Mesenchymal stem cell (in vitro differentiated cells and primary cell): ENCODE data around the gene GJD3. TPM values are rescaled to one million over a fixed set of nuclear protein-coding genes. Genes with fewer than 3 reads are reported as not detected.
"Not testable (repeated sequence)": the region's sequence is repeated elsewhere in the genome, so short reads cannot be mapped to it uniquely, and the experiment has no call there.

ENCODE experiments used
- DNase-seq: peaks from one replicate; pipeline ENCODE4 v3.0.0-alpha.2; 2013
- H2AFZ ChIP-seq: one replicate; pipeline ENCODE4 v1.6.1; 2013; ENCODE audit warnings: low read depth, mild to moderate bottlenecking, control low read depth, inconsistent platforms, low read length, moderate library complexity
- H2AK5ac ChIP-seq: 2 replicates; pipeline ENCODE4 v1.6.1; 2013; ENCODE audit warnings: low read length, moderate library complexity, mild to moderate bottlenecking, inconsistent platforms; ENCODE audit not compliant: severe bottlenecking
- H2BK120ac ChIP-seq: one replicate; pipeline ENCODE4 v1.6.1; 2013; ENCODE audit warnings: low read depth, mild to moderate bottlenecking, inconsistent platforms, low read length, moderate library complexity
- H2BK12ac ChIP-seq, 2 experiments: one replicate each; pipeline ENCODE4 v1.6.1; 2013; ENCODE audit warnings: inconsistent platforms in 2 of 2, low read length in 2 of 2, mild to moderate bottlenecking in 2 of 2, moderate library complexity in 2 of 2, control low read depth in 1 of 2
- H2BK15ac ChIP-seq: one replicate; pipeline ENCODE4 v1.6.1; 2013; ENCODE audit warnings: mild to moderate bottlenecking, low read depth, inconsistent platforms; ENCODE audit not compliant: poor library complexity, severe bottlenecking
- H2BK5ac ChIP-seq: 2 replicates; pipeline ENCODE4 v1.6.1; 2013; ENCODE audit warnings: low read depth, mild to moderate bottlenecking, low read length, control low read depth, inconsistent platforms; ENCODE audit not compliant: poor library complexity, severe bottlenecking
- H3K14ac ChIP-seq, 2 experiments: one replicate each; pipeline ENCODE4 v1.6.1; 2013; ENCODE audit warnings: inconsistent platforms in 2 of 2, low read length in 2 of 2, control low read depth in 1 of 2, mild to moderate bottlenecking in 1 of 2, moderate library complexity in 1 of 2
- H3K18ac ChIP-seq, 2 experiments: one replicate each; pipeline ENCODE4 v1.6.1; 2013; ENCODE audit warnings: inconsistent platforms in 2 of 2, low read length in 2 of 2, control low read depth in 1 of 2, low read depth in 1 of 2, mild to moderate bottlenecking in 1 of 2
- H3K23ac ChIP-seq, 2 experiments: one replicate each; pipeline ENCODE4 v1.6.1; 2013; ENCODE audit warnings: inconsistent platforms in 2 of 2, low read length in 2 of 2, mild to moderate bottlenecking in 2 of 2, moderate library complexity in 2 of 2, control low read depth in 1 of 2
- H3K27ac ChIP-seq: 2 replicates; pipeline ENCODE4 v1.5.1; 2013; ENCODE audit warnings: mild to moderate bottlenecking, moderate library complexity, low read length, control low read depth, inconsistent platforms; ENCODE audit not compliant: poor library complexity, severe bottlenecking
- H3K27me3 ChIP-seq, 2 experiments: 2 replicates each; pipeline versions ENCODE4 v1.6.1 to v1.7.0; 2013; ENCODE audit warnings: low read length in 2 of 2, mild to moderate bottlenecking in 2 of 2, moderate library complexity in 2 of 2, control low read depth in 1 of 2, inconsistent platforms in 1 of 2; ENCODE audit not compliant: control insufficient read depth in 1 of 2, insufficient read depth in 1 of 2
- H3K36me3 ChIP-seq, 2 experiments: 2 replicates each; pipeline versions ENCODE4 v1.6.1 to v1.7.0; 2013; ENCODE audit warnings: low read length in 2 of 2, control low read depth in 1 of 2, inconsistent platforms in 1 of 2, low read depth in 1 of 2, mild to moderate bottlenecking in 1 of 2; ENCODE audit not compliant: insufficient read depth in 2 of 2, control insufficient read depth in 1 of 2
- H3K4ac ChIP-seq, 2 experiments: one replicate each; pipeline ENCODE4 v1.6.1; 2013; ENCODE audit warnings: inconsistent platforms in 2 of 2, low read length in 2 of 2, mild to moderate bottlenecking in 2 of 2, moderate library complexity in 2 of 2, control low read depth in 1 of 2, low read depth in 1 of 2
- H3K4me1 ChIP-seq: 2 replicates; pipeline ENCODE4 v1.6.1; 2013; ENCODE audit warnings: low read depth, low read length, control low read depth; ENCODE audit not compliant: control insufficient read depth, insufficient read depth
- H3K4me2 ChIP-seq: 2 replicates; pipeline ENCODE4 v1.6.1; 2013; ENCODE audit warnings: low read length, mild to moderate bottlenecking, inconsistent platforms; ENCODE audit not compliant: poor library complexity, severe bottlenecking
- H3K4me3 ChIP-seq, 2 experiments: 2 replicates each; pipeline versions ENCODE4 v1.5.1 to v1.7.0; 2013; ENCODE audit warnings: low read length in 2 of 2, mild to moderate bottlenecking in 2 of 2, control low read depth in 1 of 2, low read depth in 1 of 2; ENCODE audit not compliant: insufficient read depth in 1 of 2
- H3K79me1 ChIP-seq: replicated peaks from 2 replicates; pipeline ENCODE4 v1.6.1; 2013; ENCODE audit warnings: mild to moderate bottlenecking, control low read depth, low read length, inconsistent platforms; ENCODE audit not compliant: poor library complexity, severe bottlenecking
- H3K9ac ChIP-seq: 2 replicates; pipeline ENCODE4 v1.7.0; 2013; ENCODE audit warnings: mild to moderate bottlenecking, low read length, moderate library complexity
- H3K9me3 ChIP-seq: 2 replicates; pipeline ENCODE4 v1.7.0; 2013; ENCODE audit warnings: mild to moderate bottlenecking, low read length; ENCODE audit not compliant: control insufficient read depth
- H4K8ac ChIP-seq: one replicate; pipeline ENCODE4 v1.6.1; 2013; ENCODE audit warnings: inconsistent platforms, mild to moderate bottlenecking, low read length, moderate library complexity
- H4K91ac ChIP-seq: one replicate; pipeline ENCODE4 v1.6.1; 2013; ENCODE audit warnings: mild to moderate bottlenecking, low read length, inconsistent platforms
- WGBS: methylation state at CpG from one replicate; pipeline ENCODE4 v1.1.7; 2013; ENCODE audit warnings: mixed read lengths; 5-methylcytosine and 5-hydroxymethylcytosine counted together
- polyA plus RNA-seq, 2 experiments: library from polyadenylated mRNA; stranded (reverse); fragments of 200-250 nt; gene quantifications; one replicate each; pipeline ENCODE4 v1.2.3, GENCODE V29; 2013

The GJD3 gene, protein sequence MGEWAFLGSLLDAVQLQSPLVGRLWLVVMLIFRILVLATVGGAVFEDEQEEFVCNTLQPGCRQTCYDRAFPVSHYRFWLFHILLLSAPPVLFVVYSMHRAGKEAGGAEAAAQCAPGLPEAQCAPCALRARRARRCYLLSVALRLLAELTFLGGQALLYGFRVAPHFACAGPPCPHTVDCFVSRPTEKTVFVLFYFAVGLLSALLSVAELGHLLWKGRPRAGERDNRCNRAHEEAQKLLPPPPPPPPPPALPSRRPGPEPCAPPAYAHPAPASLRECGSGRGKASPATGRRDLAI
- 0.44 TPM for polyA plus RNA-seq (2013, experiment 1 of 2)
- polyA plus RNA-seq (2013, experiment 2 of 2): 0.29 TPM

- Histone ChIP-seq H3K4me2 (peak within 1 kb of the TSS; percentile 95), H4K91ac (no peak within 1 kb of the TSS), H4K8ac (peak within 1 kb of the TSS; percentile 51), H2BK15ac (peak within 1 kb of the TSS; percentile 37), H3K36me3 (peaks cover 0 to 4% of the 10 kb centered on the region in 2 experiments), H2BK120ac (no peak within 1 kb of the TSS), H2BK5ac (no peak within 1 kb of the TSS), H3K27me3 (no peaks in the 10 kb centered on the region), H3K14ac (peak within 1 kb of the TSS in 1 of 2 experiments; percentile 23), H3K23ac (no peak within 1 kb of the TSS), H2AK5ac (no peak within 1 kb of the TSS), H3K18ac (peak within 1 kb of the TSS in 1 of 2 experiments; percentile 28), H3K27ac (no peak within 1 kb of the TSS), H3K4me1 (peaks cover 27% of the 10 kb centered on the region), H3K4me3 (peak within 1 kb of the TSS; percentile 73 to 80), H2AFZ (no peak within 1 kb of the TSS), H3K4ac (no peak within 1 kb of the TSS), H3K79me1 (peaks cover 5% of the 10 kb centered on the region), H3K9me3 (no peaks in the 10 kb centered on the region), H3K9ac (peak within 1 kb of the TSS; percentile 62), H2BK12ac (no peak within 1 kb of the TSS)
- DNase-seq: no peak
- 47% methylated on average over 19 of the region's 22 CpGs for WGBS
Observed at GRCh38 chr17:40364121-40364861, at the start of gene GJD3. GJD3 (minus strand) TSS chr17:40364737; CDS start chr17:40363815, 922 bp downstream.

GRCh38 chr17:40414312-40414711 is 49.8 kb upstream of the GJD3 start:
- not testable (repeated sequence) for H3K4ac ChIP-seq, H2AFZ ChIP-seq, H2BK15ac ChIP-seq, H3K36me3 ChIP-seq, H3K23ac ChIP-seq, H3K14ac ChIP-seq, DNase-seq, H3K79me1 ChIP-seq, H3K9me3 ChIP-seq, H3K18ac ChIP-seq, H3K4me3 ChIP-seq, H2BK5ac ChIP-seq, H4K91ac ChIP-seq, H4K8ac ChIP-seq, H2BK12ac ChIP-seq, H3K4me1 ChIP-seq, H3K27ac ChIP-seq, H2BK120ac ChIP-seq, H2AK5ac ChIP-seq, H3K4me2 ChIP-seq, H3K27me3 ChIP-seq
- 83% methylated on average over 4 of the region's 4 CpGs for WGBS
- H3K9ac ChIP-seq: peak overlapping the region; percentile 91

DNA sequence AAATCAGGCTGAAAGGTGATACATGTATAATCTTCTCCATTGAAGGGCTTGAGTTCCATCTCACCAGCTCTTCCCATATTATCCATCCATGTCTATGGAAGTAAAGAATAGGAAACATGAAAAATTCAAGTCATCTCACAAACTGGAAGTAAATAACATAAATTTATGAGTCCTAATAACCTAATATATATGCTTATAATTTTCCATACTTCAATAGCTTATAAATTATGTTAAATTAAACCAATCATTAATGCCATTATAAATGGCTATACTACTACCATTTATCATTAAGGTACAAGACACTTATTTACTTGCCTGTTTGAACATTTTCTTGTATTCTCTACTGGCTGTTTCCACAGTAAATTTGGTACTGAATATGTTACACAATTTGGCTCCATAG is 48.3 kb upstream of the GJD3 start:
- Histone ChIP-seq H2AFZ (no peak overlapping the region), H4K8ac (no peak overlapping the region), H3K27ac (no peak overlapping the region), H3K27me3 (no peaks in the 10 kb centered on the region), H3K14ac (no peak overlapping the region), H3K79me1 (peaks cover 7% of the 10 kb centered on the region), H2BK120ac (no peak overlapping the region), H3K9ac (no peak overlapping the region), H2BK5ac (no peak overlapping the region), H3K4me3 (no peak overlapping the region), H2AK5ac (no peak overlapping the region), H3K18ac (no peak overlapping the region), H3K23ac (no peak overlapping the region), H4K91ac (no peak overlapping the region), H2BK15ac (no peak overlapping the region), H3K4me2 (no peak overlapping the region), H3K4ac (no peak overlapping the region), H2BK12ac (no peak overlapping the region), H3K9me3 (no peaks in the 10 kb centered on the region), H3K4me1 (no peaks in the 10 kb centered on the region), H3K36me3 (peaks cover 0 to 6% of the 10 kb centered on the region in 2 experiments)
- no peak for DNase-seq

DNA sequence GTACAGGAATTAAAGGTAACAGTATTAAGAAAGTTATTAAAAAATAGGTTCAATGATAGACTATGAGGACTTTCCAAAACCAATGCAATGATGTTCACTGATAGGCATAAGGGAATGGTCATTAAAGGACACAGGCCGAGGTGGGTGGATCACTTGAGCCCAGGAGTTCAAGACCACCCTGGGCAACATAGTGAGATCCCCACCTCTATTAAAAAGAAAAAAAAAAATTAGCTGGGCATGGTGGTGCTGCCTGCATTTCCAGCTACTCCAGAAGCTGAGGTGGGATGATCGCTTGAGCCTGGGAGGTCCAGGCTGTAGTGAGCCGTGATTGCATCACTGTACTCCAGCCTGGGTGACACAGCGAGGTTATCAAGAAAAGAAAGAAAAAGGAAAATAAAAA is 47.3 kb upstream of the GJD3 start:
- no peak overlapping the region for H3K4me3 ChIP-seq
- DNase-seq: no peak
- H3K9me3 ChIP-seq: no peaks in the 10 kb centered on the region
- H4K8ac ChIP-seq: no peak overlapping the region
- 94% methylated on average over 4 of the region's 4 CpGs for WGBS
- H3K18ac ChIP-seq: no peak overlapping the region
- no peak overlapping the region for H2AK5ac ChIP-seq
- no peak overlapping the region for H2BK12ac ChIP-seq
- no peaks in the 10 kb centered on the region for H3K27me3 ChIP-seq
- H3K27ac ChIP-seq: no peak overlapping the region
- no peak overlapping the region for H2BK15ac ChIP-seq
- H3K4me2 ChIP-seq: no peak overlapping the region
- H3K36me3 ChIP-seq: peaks cover 0 to 6% of the 10 kb centered on the region in 2 experiments
- H3K23ac ChIP-seq: no peak overlapping the region
- no peak overlapping the region for H2BK120ac ChIP-seq
- H2BK5ac ChIP-seq: no peak overlapping the region
- no peak overlapping the region for H3K14ac ChIP-seq
- H3K4ac ChIP-seq: no peak overlapping the region
- no peak overlapping the region for H2AFZ ChIP-seq
- no peak overlapping the region for H3K9ac ChIP-seq
- no peak overlapping the region for H4K91ac ChIP-seq
- H3K79me1 ChIP-seq: peaks cover 7% of the 10 kb centered on the region
- H3K4me1 ChIP-seq: no peaks in the 10 kb centered on the region
